ENCODE data around the gene FKRP.
"Not testable (repeated sequence)": the region's sequence is repeated elsewhere in the genome, so short reads cannot be mapped to it uniquely, and the experiment has no call there.

FKRP gene, protein sequence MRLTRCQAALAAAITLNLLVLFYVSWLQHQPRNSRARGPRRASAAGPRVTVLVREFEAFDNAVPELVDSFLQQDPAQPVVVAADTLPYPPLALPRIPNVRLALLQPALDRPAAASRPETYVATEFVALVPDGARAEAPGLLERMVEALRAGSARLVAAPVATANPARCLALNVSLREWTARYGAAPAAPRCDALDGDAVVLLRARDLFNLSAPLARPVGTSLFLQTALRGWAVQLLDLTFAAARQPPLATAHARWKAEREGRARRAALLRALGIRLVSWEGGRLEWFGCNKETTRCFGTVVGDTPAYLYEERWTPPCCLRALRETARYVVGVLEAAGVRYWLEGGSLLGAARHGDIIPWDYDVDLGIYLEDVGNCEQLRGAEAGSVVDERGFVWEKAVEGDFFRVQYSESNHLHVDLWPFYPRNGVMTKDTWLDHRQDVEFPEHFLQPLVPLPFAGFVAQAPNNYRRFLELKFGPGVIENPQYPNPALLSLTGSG

DNA sequence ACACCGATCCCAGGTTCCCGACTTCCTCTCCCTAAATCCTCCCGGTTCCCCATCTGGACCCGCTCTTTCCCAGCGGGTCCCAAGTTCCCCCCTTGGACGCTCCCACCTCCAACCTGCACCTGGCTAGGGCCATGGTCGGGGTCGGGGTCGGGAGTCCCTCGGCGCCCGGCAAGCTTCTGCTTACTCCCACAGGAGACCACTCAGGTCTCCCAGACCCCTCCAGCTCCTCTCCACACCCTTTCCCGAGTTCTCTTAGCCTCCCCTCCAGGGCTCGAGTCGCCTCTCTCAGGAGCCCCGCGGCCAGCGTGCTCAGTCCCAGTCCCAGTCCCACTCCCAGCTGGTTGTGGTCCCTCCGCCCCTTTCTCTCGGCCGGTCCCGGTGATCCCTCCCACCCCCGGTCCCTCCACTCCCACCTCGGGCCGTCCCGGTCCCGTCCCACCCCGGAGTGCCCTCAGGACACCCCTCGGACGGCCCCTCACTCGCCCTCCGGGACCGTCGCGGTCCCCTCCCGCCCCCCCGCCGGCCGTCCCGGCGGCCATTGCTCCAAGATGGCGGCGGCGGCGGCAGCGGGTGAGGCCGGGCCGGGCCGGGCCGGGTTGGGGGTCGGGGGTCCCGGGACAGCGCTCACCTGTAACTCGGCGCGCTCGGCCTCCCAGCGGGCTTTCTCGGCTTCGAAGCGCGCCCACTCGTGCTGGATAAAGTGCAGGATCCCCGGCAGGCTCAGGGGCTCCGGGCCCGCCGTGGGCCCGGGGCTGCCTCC lies at the start of gene FKRP:
Gene FKRP, plus strand, starts transcription at position 537 of the 760 bp plus-strand sequence. CDS start 9,394 bp downstream, outside the sequence.
- no peak for DNase-seq

- DNase-seq, result no peak
These were observed 49.0 kb upstream of the FKRP start for GRCh38 chr19:46696866-46697203.

GRCh38 chr19:46697204-46697960 lies 48.5 kb upstream of the FKRP start:
- no peak for DNase-seq

DNA sequence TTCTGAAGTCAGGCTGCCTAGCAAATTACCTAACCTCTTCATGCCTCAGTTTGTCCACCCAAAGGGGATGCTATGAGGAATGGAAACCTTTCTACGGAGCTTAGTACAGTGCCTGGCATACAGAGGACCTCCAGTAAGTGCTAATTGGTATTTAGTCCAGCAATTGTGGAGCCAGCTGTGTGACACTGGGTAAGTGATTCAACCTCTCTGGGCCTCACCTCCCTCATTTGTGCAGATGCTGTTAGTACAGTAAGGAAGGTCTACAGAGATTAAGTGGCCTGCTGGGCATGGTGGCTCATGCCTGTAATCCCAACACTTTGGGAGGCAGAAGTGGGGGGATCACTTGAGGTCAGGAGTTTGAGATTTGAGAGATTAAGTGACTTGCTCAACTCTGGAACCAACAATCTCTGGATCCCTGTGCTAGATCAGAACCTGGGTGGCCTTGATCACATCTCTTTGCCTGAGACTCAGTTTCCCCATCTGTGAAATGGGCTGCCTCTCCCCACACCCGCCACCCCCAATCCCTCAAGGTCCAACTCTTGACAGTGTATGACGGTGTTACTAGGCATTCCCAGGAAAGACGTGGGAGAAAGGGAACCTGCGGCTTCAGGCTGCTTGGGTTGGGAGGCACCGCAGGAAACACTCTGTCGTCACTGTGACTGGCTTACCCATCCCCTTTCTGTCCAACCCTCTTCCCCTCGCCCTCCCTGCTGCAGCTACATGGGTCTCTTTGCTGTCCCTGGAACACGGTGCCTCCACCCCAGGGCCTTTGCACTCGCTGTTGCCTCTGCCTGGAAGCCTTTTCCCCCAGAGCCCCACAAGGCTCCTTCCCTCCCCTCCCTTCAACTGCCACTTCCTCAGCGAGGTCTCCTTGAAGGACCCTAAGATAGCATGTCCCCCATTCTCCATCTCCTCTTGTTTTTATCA lies 47.2 kb upstream of the FKRP start:
- no peak for DNase-seq

DNA sequence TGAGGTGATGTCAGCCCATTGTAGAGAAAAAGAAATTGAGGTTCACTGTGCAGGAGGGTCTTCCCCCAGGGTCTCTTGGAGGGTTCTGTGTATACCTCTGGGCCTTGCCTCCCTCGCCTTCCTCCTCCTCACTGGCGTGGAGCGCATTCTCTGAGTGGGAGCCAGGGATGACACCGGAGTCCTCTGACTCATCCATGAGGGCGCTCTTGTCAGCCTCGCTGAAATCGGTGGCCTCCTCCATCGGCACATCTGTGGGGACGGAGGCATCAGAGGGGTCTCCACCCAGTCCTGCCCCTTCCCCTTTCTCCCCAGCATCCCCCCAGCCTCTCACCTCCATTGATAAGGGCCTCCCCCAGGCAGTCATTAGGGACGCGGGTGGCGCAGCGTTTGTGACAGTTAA lies 45.2 kb upstream of the FKRP start:
- no peak for DNase-seq

DNA sequence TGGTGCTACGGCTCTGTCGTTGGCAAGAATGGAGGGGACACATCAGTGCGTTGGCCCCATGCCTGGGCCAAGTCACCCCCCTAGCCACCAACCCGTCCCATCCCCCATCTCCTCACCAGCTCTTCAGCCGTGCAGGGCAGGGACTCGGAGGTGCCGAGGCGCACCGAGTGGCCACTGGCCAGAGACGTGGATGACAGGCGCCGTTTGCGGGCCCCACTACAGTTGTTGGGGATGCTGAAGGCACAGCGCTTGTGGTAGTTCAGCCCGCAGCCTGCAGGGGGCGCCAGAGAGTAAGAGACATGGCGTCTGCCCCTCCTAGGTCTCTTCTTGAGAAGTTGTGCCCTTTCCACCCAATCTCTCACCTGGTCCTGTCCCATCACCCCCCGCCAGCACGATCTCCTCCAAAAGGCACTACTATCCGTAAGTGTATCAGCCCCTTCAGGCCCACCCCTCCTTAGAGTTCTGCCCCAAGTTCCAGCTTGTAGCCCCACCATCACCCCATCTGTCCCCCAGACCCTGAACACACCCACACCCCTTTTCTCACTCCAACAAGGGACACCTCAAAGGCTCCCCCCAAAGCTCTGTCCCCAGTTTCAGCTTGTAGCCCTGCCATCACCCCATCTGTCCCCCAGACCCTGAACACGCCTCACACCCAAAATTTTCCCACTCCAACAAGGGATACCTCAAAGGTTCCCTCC lies 41.3 kb upstream of the FKRP start:
- peak; percentile 8 for DNase-seq

GRCh38 chr19:46710687-46711086 lies 35.2 kb upstream of the FKRP start:
- no peak for DNase-seq

DNA sequence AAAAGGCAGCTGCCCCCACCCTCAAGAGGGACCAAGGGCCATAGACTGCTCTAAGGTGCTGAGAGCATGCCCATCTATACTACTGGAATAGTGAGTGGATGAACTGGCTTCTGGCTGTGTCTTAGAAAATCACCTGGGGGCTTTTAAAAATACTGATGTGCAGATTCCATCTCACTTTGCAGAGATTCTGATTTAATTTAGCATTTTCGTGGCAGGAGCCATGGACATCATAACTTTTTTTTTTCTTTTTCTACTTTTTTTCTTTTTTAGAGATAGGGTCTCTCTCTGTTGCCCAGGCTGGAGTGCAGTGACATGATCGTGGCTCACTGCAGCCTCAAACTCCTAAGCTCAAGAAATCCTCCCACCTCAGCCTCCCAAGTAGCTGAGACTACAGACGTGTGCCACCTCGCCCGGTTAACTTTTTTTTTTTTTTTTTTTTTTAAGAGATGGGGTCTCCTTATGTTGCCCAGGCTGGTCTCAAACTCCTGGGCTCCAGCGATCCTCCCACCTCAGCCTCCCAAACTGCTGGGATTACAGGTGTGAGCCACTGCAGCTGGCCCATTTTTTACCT lies 33.0 kb upstream of the FKRP start:
- DNase-seq, result not testable (repeated sequence)

- DNase-seq, result peak; percentile 88
These were observed 31.9 kb upstream of the FKRP start for GRCh38 chr19:46713781-46714443.

DNA sequence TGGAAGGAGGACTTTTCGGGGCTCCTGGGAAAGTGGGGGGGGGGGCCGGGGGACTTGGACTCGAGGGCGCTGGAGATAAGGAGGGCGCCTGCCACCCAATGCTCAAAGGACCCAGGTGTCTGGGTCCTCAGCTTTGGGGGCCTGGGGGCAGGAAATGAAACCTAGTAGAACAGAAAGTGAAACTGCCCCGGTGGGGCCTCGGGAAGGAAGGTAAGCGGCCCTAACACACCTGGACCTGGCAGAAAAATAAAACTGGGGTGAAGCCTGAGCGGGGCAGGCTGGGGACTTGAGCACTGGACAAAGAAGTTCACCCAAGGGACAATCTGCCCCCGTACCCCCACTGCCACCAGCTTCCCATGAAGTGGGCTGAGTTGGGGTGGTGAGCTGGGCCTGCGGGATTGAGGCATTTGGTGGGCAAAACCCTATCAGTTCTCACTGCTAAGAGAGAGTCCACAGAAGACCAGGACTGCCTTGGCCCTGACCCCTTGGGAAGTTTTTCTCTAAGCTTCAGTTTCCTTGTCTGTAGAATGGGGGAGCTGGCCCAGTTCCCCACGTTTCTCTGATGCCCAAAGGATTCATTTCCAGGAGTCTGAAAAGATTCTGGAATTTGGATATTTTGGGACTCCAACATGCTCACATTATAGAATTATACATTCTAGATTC lies 31.3 kb upstream of the FKRP start:
- no peak for DNase-seq

DNA sequence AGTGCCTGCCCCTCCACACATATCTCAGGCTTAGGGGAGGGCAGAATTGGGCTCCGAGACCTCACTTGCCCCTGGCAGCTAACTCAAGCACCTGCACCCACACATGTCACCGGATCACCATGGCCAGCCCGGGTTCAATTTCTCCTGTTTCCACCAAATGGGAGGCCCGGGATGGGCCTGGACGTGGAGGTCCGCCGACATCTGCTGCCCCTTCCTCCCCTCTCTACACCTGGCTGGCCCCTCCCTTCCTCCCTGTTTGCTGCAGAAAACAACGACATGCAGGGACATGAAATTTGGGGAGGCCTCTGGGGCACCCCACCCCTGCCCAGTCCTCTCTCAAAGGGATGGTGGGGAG lies 30.3 kb upstream of the FKRP start:
- no peak for DNase-seq

DNA sequence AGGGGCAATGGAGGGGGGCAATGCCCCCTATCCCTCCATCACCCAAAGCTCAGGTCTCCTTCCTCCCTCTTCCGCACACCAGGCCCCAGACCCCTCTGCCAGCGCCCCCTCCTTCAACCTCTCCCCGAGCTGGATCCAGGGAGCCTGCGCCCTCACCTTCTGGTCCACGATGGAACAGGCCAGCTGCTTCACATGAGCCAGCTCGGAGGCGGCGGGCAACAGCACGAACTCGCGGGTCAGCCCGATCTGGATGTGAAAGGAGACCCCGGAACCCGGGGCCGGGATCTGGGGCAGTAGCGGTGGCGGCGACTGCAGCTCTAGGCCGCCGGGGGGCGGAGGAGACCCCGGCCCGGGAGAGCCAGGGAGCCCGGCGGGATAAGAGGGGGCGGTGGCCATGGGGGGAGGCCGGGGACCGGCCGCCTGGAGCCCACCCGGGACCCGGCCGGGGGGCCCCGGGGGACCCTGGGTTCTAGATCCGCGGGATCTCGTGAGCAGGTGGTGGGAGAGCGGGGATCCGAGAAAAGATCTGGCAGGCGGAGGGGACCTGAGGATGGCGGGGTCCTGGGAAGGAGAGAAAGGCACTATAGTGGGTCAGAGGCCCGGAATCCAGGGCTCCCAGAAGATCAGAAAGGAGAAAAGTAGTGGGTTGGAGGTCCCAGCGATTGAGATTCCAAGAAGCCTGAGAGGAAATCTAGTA lies 29.7 kb upstream of the FKRP start:
- DNase-seq, result no peak

DNA sequence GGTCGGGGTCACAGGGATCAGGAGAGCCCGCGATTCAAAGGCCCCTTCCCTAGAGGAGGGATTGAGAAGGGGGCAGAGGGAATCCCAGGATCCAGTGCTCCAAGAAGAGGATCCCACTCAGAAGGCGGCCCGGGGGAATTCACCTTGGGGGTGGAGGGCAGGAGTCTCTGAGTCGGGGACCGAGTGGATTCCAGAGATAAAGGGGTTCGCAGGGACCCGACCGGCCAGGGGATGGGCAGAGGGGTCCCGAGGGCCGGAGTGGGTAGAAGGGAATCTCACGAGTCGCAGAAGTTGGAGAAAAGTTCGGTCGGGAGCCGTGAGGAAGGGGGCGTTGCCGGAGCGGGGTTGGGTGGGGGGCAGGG lies 29.2 kb upstream of the FKRP start:
- DNase-seq, result no peak

GRCh38 chr19:46717034-46717715 lies 28.7 kb upstream of the FKRP start, which contains the start of gene PRKD2:
TSS of gene PRKD2 (minus strand) at chr19:46717114. CDS start at chr19:46716370, 744 bp downstream.
- peak; percentile 76 for DNase-seq

DNA sequence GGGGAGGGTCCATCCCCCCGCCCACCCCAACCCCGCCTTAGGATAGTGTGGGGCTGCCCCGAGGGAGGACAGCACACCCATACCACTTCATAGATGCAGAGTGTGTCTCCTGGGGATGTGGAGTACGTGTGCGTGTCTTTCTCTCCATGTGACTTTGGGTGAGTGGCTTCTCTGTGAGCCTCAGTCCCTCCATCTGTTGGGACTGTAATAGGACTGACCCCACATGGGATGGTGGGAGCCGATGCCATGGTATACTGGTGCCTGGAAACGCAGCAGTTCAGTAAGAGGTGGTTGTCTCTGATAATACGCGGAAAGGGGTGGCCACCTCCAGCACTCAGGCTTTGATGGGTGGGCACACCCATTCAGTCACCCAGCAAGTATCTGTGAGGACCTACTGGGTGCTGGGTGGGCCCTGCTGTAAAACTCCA lies 28.1 kb upstream of the FKRP start:
- no peak for DNase-seq

- peak; percentile 75 for DNase-seq
These were observed 27.5 kb upstream of the FKRP start for GRCh38 chr19:46718157-46718933.

GRCh38 chr19:46718934-46719622 lies 26.8 kb upstream of the FKRP start:
- no peak for DNase-seq

Data from KG1 (cell line).